PC-3 (cell line): Measurements from ENCODE around the gene LAYN.

Source experiments
- CTCF ChIP-seq: fragments of 300-600 bp; sonication (generic); conservative IDR thresholded peaks from 2 replicates; pipeline ENCODE4 v1.5.1; 2017; ENCODE audit warnings: antibody characterized with exemption, low read depth, mild to moderate bottlenecking, low read length
- EZH2 ChIP-seq: fragments of 300-600 bp; sonication (generic); IDR thresholded peaks from one replicate; pipeline ENCODE4 v1.6.1; 2017; ENCODE audit warnings: antibody characterized with exemption, mild to moderate bottlenecking, low read length; ENCODE audit not compliant: unreplicated experiment
- EZH2phosphoT487 ChIP-seq: fragments of 300-600 bp; sonication (generic); IDR thresholded peaks from 2 replicates; pipeline ENCODE4 v1.6.1; 2018; ENCODE audit warnings: mild to moderate bottlenecking, antibody characterized with exemption, low read length, borderline replicate concordance

- TF ChIP-seq CTCF (no peak), EZH2 (no peak), EZH2phosphoT487 (no peak)
These were observed 8.0 kb downstream of the LAYN start for GRCh38 chr11:111548525-111548924.
